Measurements from ENCODE around the gene KCNK4. TPM values are rescaled to one million over a fixed set of nuclear protein-coding genes. Genes with fewer than 3 reads are reported as not detected.

Gene KCNK4
- total and polyA plus RNA-seq, 2 of the 13 experiments (the other 11 are each of a cell fraction or from before 2014, with no cell fraction given): not detected

GRCh38 chr11:64306876-64307622 is 15.9 kb downstream of the KCNK4 start (continued):
- no peak for TF ChIP-seq ZNF619 (CRISPR knock-in tag; IDR thresholded peaks at IDR 0.05)
- TF ChIP-seq, protein P1, sequence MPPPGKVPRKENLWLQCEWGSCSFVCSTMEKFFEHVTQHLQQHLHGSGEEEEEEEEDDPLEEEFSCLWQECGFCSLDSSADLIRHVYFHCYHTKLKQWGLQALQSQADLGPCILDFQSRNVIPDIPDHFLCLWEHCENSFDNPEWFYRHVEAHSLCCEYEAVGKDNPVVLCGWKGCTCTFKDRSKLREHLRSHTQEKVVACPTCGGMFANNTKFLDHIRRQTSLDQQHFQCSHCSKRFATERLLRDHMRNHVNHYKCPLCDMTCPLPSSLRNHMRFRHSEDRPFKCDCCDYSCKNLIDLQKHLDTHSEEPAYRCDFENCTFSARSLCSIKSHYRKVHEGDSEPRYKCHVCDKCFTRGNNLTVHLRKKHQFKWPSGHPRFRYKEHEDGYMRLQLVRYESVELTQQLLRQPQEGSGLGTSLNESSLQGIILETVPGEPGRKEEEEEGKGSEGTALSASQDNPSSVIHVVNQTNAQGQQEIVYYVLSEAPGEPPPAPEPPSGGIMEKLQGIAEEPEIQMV (CRISPR knock-in tag; IDR thresholded peaks at IDR 0.05; ENCODE audit: low read depth): 0 out of 2 replicates have a peak, but pooled peaks have one; percentile 41
- no peak for TF ChIP-seq FLYWCH1 (CRISPR knock-in tag; IDR thresholded peaks at IDR 0.05)
- TF ChIP-seq RFX5 (IDR thresholded peaks at IDR 0.05; ENCODE audit: low read depth, low read length): peak; percentile 87
- no peak for TF ChIP-seq TRAFD1 (CRISPR knock-in tag; IDR thresholded peaks at IDR 0.05; ENCODE audit: borderline replicate concordance)
- TF ChIP-seq ZNF446 (CRISPR knock-in tag; IDR thresholded peaks at IDR 0.05): no peak
- peak; percentile 41; the same call in 1 of the 2 replicates for TF ChIP-seq ZNF362 (CRISPR knock-in tag; IDR thresholded peaks at IDR 0.05; ENCODE audit: borderline replicate concordance)
- TF ChIP-seq SALL1 (CRISPR knock-in tag; IDR thresholded peaks at IDR 0.05): peak; percentile 50; the same call in 1 of the 2 replicates
- no peak for TF ChIP-seq NR2F6 (IDR thresholded peaks at IDR 0.05)
- 0 out of 2 replicates have a peak, but pooled peaks have one; percentile 28 for TF ChIP-seq NR2F6 (CRISPR knock-in tag; IDR thresholded peaks at IDR 0.05)
- no peak for TF ChIP-seq ZC3H4 (CRISPR knock-in tag; IDR thresholded peaks at IDR 0.05; ENCODE audit: borderline replicate concordance)
- TF ChIP-seq ZNF772 (CRISPR knock-in tag; IDR thresholded peaks at IDR 0.05): no peak
- 0 out of 2 replicates have a peak, but pooled peaks have one; percentile 17 for TF ChIP-seq HDAC2 (CRISPR knock-in tag; IDR thresholded peaks at IDR 0.05)
- 0 out of 2 replicates have a peak, but pooled peaks have one; percentile 20 for TF ChIP-seq NFKBIZ (CRISPR knock-in tag; IDR thresholded peaks at IDR 0.05)
- no peak for TF ChIP-seq KMT2A (CRISPR knock-in tag; IDR thresholded peaks at IDR 0.05)
- TF ChIP-seq ETV5 (CRISPR knock-in tag; IDR thresholded peaks at IDR 0.05; ENCODE audit: borderline replicate concordance): 0 out of 2 replicates have a peak, but pooled peaks have one; percentile 13
- no peak for TF ChIP-seq KAT8 (CRISPR knock-in tag; IDR thresholded peaks at IDR 0.05)
- TF ChIP-seq MEIS1 (CRISPR knock-in tag; IDR thresholded peaks at IDR 0.05; ENCODE audit: borderline replicate concordance): peak; percentile 33; the same call in 1 of the 2 replicates
- no peak for TF ChIP-seq CSRNP1 (CRISPR knock-in tag; IDR thresholded peaks at IDR 0.05)
- peak; percentile 51; the same call in 1 of the 2 replicates for TF ChIP-seq ZNF264 (CRISPR knock-in tag; IDR thresholded peaks at IDR 0.05)
- peak; percentile 86 for TF ChIP-seq RFX3 (CRISPR knock-in tag; IDR thresholded peaks at IDR 0.05)
- TF ChIP-seq PAX8 (CRISPR knock-in tag; IDR thresholded peaks at IDR 0.05; ENCODE audit: borderline replicate concordance): no peak
- TF ChIP-seq, protein P2, sequence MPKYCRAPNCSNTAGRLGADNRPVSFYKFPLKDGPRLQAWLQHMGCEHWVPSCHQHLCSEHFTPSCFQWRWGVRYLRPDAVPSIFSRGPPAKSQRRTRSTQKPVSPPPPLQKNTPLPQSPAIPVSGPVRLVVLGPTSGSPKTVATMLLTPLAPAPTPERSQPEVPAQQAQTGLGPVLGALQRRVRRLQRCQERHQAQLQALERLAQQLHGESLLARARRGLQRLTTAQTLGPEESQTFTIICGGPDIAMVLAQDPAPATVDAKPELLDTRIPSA (CRISPR knock-in tag; IDR thresholded peaks at IDR 0.05; ENCODE audit: borderline replicate concordance): no peak
- TF ChIP-seq HNF4A (CRISPR knock-in tag; IDR thresholded peaks at IDR 0.05): peak; percentile 84

All from HepG2 (cell line).